ENCODE measurements around the gene NKPD1. TPM values are rescaled to one million over a fixed set of nuclear protein-coding genes. Genes with fewer than 3 reads are reported as not detected.

NKPD1 gene
- total and polyA plus RNA-seq, 9 of the 15 experiments (the other 6 are each of a cell fraction or from before 2014, with no cell fraction given), result 0.03 to 0.09 (median 0.04) TPM; not detected in 5

GRCh38 chr19:45154064-45154827 lies 6.5 kb downstream of the NKPD1 start (continued):
- TF ChIP-seq HDAC1 (IDR thresholded peaks at IDR 0.05) (peak in 1 of 2 experiments; percentile 98; a peak in 2 of 4 replicates), CXXC5 (CRISPR knock-in tag; IDR thresholded peaks at IDR 0.05) (peak; percentile 51), HMG20B (CRISPR knock-in tag; IDR thresholded peaks at IDR 0.05) (no peak), POLR2G (IDR thresholded peaks at IDR 0.05; ENCODE audit: low read depth, low read length) (no peak), TFAP4 (CRISPR knock-in tag; IDR thresholded peaks at IDR 0.05; ENCODE audit: borderline replicate concordance) (peak; percentile 84), RBM17 (IDR thresholded peaks at IDR 0.05; ENCODE audit: borderline replicate concordance, low read depth, low read length) (no peak), ZNF408 (CRISPR knock-in tag; IDR thresholded peaks at IDR 0.05; ENCODE audit: low read depth) (no peak), ZNF347 (CRISPR knock-in tag; IDR thresholded peaks at IDR 0.05; ENCODE audit: low read depth) (no peak), ZNF41 (CRISPR knock-in tag; conservative IDR thresholded peaks at IDR 0.05) (no peak), RBM25 (IDR thresholded peaks at IDR 0.05; ENCODE audit: low read depth, low read length, severe bottlenecking) (no peak), OTX1 (CRISPR knock-in tag; IDR thresholded peaks at IDR 0.05) (no peak), DMBX1 (CRISPR knock-in tag; IDR thresholded peaks at IDR 0.05; ENCODE audit: borderline replicate concordance) (no peak), MLX (CRISPR knock-in tag; conservative IDR thresholded peaks at IDR 0.05) (no peak), ZNF407 (IDR thresholded peaks at IDR 0.05; ENCODE audit: low read depth) (0 out of 2 replicates have a peak, but pooled peaks have one; percentile 25), HDAC6 (IDR thresholded peaks at IDR 0.05; ENCODE audit: low read depth, low read length) (no peak), TCF3 (CRISPR knock-in tag; IDR thresholded peaks at IDR 0.05) (no peak; the same call in 1 of the 2 replicates), FOXA3 (CRISPR knock-in tag; conservative IDR thresholded peaks at IDR 0.05 in 1 of 2, IDR thresholded peaks at IDR 0.05 in 1 of 2) (peak; percentile 81 to 93), FOXJ3 (CRISPR knock-in tag; IDR thresholded peaks at IDR 0.05) (no peak)

All from K562 (cell line).